NCI-H748 treated with DMSO at 0.1 percent for 48 hours (cell line): Measurements from ENCODE around the gene SGPL1.
A peak's percentile ranks its signal among the peaks of the same experiment; 100 is the strongest.
"Not testable (repeated sequence)": the region's sequence is repeated elsewhere in the genome, so short reads cannot be mapped to it uniquely, and the experiment has no call there.

Experiments
- DNase-seq: peaks from one replicate; lab custom pipeline; 2025; lab: John Stamatoyannopoulos, UW

The SGPL1 gene

GRCh38 chr10:70843776-70844489 is 28.2 kb downstream of the SGPL1 start:
- DNase-seq = peak; percentile 22

GRCh38 chr10:70845256-70845655 is 29.5 kb downstream of the SGPL1 start:
- no peak for DNase-seq

GRCh38 chr10:70845816-70846215 is 30.1 kb downstream of the SGPL1 start:
- no peak for DNase-seq

GRCh38 chr10:70846795-70847194 is 31.0 kb downstream of the SGPL1 start:
- DNase-seq = no peak

- DNase-seq = no peak
Measured at GRCh38 chr10:70847659-70848360, 32.1 kb downstream of the SGPL1 start.

GRCh38 chr10:70849582-70850016 is 33.9 kb downstream of the SGPL1 start:
- DNase-seq = no peak

GRCh38 chr10:70850097-70850496 is 34.3 kb downstream of the SGPL1 start:
- DNase-seq = no peak

- no peak for DNase-seq
Measured at GRCh38 chr10:70851597-70852475, 36.1 kb downstream of the SGPL1 start.

- no peak for DNase-seq
Measured at GRCh38 chr10:70853038-70853437, 37.3 kb downstream of the SGPL1 start.

GRCh38 chr10:70853457-70853856 is 37.7 kb downstream of the SGPL1 start:
- no peak for DNase-seq

GRCh38 chr10:70856454-70856853 is 40.7 kb downstream of the SGPL1 start:
- DNase-seq = no peak

- DNase-seq = no peak
Measured at GRCh38 chr10:70858759-70859158, 43.0 kb downstream of the SGPL1 start.

- not testable (repeated sequence) for DNase-seq
Measured at GRCh38 chr10:70861495-70862197, 45.9 kb downstream of the SGPL1 start.

GRCh38 chr10:70863470-70864160 is 47.9 kb downstream of the SGPL1 start:
- no peak for DNase-seq

- no peak for DNase-seq
Measured at GRCh38 chr10:70864935-70865334, 49.2 kb downstream of the SGPL1 start.

- no peak for DNase-seq
Measured at GRCh38 chr10:70866424-70866823, 50.7 kb downstream of the SGPL1 start.

GRCh38 chr10:70872291-70872690 is 56.5 kb downstream of the SGPL1 start:
- no peak for DNase-seq

GRCh38 chr10:70874061-70874460 is 58.3 kb downstream of the SGPL1 start:
- DNase-seq = no peak

- DNase-seq = no peak
Measured at GRCh38 chr10:70879207-70879606, 63.5 kb downstream of the SGPL1 start.

- DNase-seq = peak; percentile 51
Measured at GRCh38 chr10:70880077-70880534, 64.4 kb downstream of the SGPL1 start.

- no peak for DNase-seq
Measured at GRCh38 chr10:70884741-70885140, 69.0 kb downstream of the SGPL1 start.
